Measurements from ENCODE around the gene SYNPO2.

- TF ChIP-seq CTCF (IDR thresholded peaks at IDR 0.05) (no peak), EP300 (IDR thresholded peaks at IDR 0.05) (no peak), POLR2A (IDR thresholded peaks at IDR 0.05) (no peak)
Observed at GRCh38 chr4:118950929-118951570, 62.4 kb downstream of the SYNPO2 start.
